Heart right ventricle (tissue), 16 donors: Measurements from ENCODE around the gene MAD1L1. TPM values are rescaled to one million over a fixed set of nuclear protein-coding genes. Genes with fewer than 3 reads are reported as not detected.
"Not testable (repeated sequence)": the region's sequence is repeated elsewhere in the genome, so short reads cannot be mapped to it uniquely, and the experiment has no call there.

Experiments
- ATAC-seq, 8 donors: fragments of 200-7000 bp; cut with Tn5 transposase; one replicate each; pipeline ENCODE4 v1.9.1; 2020; ENCODE audit warnings: mild to moderate bottlenecking in 8 of 8, moderate library complexity in 8 of 8, moderate number of reproducible peaks in 1 of 8
- DNase-seq, 2 donors: peaks; one replicate each; pipeline ENCODE4 v3.0.0-alpha.2; 2020
- H3K27ac ChIP-seq, 10 donors: fragments of 200-600 bp; sonication (generic) in 2 of 10; one replicate each; pipeline versions ENCODE4 v1.5.0 to v1.8.0; 2020 to 2022; ENCODE audit warnings: mild to moderate bottlenecking in 3 of 10
- H3K27me3 ChIP-seq, 7 donors: fragments of 200-600 bp; one replicate each; pipeline ENCODE4 v1.8.0; 2021 to 2022; ENCODE audit warnings: mild to moderate bottlenecking in 2 of 7
- H3K36me3 ChIP-seq, 9 donors: fragments of 200-600 bp; sonication (generic) in 1 of 9; one replicate each; pipeline versions ENCODE4 v1.5.0 to v1.8.0; 2020 to 2022; ENCODE audit warnings: mild to moderate bottlenecking in 2 of 9
- H3K4me1 ChIP-seq, 9 donors: fragments of 200-600 bp; sonication (generic) in 1 of 9; one replicate each; pipeline versions ENCODE4 v1.5.0 to v1.8.0; 2020 to 2022; ENCODE audit warnings: mild to moderate bottlenecking in 4 of 9
- H3K4me3 ChIP-seq, 10 donors: fragments of 200-600 bp; sonication (generic) in 2 of 10; one replicate each; pipeline versions ENCODE4 v1.5.0 to v1.8.0; 2020 to 2022; ENCODE audit warnings: mild to moderate bottlenecking in 7 of 10, moderate library complexity in 2 of 10
- H3K9me3 ChIP-seq, 11 donors: fragments of 200-600 bp in 10 of 11; sonication (generic) in 2 of 11; one replicate each; pipeline versions ENCODE4 v1.5.0 to v1.8.0; 2013 to 2022; ENCODE audit warnings: mild to moderate bottlenecking in 2 of 11, control low read depth in 1 of 11, moderate library complexity in 1 of 11
- WGBS, 2 donors: extraction: QIAGEN DNeasy Blood & Tissue Kit; methylation state at CpG; one replicate each; pipeline ENCODE4 v1.1.7; 2013; ENCODE audit warnings: inconsistent platforms in 1 of 2; 5-methylcytosine and 5-hydroxymethylcytosine counted together
- intact Hi-C, 10 donors: fragments of 100-400 bp; cut with DNase I; formaldehyde crosslinking; loops; one replicate each; pipeline versions ENCODE4 v1.11.1 to v1.14.2; 2022
- polyA plus RNA-seq, 2 donors: library from polyadenylated mRNA; stranded (reverse); fragments of 200-250 nt; gene quantifications; one replicate each; pipeline ENCODE4 v1.2.3, GENCODE V29; 2013
- total RNA-seq, 10 donors: library from RNA; stranded (reverse); fragmentation: NEBNext Ultra II Directional in 3 of 10; extraction: Animal tissue kit (Norgen Biotek cat#: 25700) in 3 of 10; gene quantifications; one replicate each; pipeline versions ENCODE4 v1.2.1 to v1.2.4, GENCODE V29; 2021 to 2023
- TF ChIP-seq, protein P1 (sequence below), 9 donors: fragments of 200-600 bp; sonication (generic) in 2 of 9; IDR thresholded peaks; one replicate each; pipeline versions ENCODE4 v1.5.0 to v1.8.0; 2021 to 2022; ENCODE audit warnings: antibody characterized with exemption in 9 of 9, mild to moderate bottlenecking in 5 of 9, moderate library complexity in 1 of 9
- donor health status: Arrhythmogenic right ventricular cardiomyopathy.
- donor health status: ischemic (EF 13 %, LVEDD 7.1; RV severe dilation, severe dysfunction).
- donor health status: healthy with polysubstance abuse.
- donor health status: DM: no; HTN: yes; CAD: no.
- donor health status: DM: no; HTN: no; CAD: no.
- donor health status: ischemic (EF 25% LVEDD 6.9; RV normal size, moderate dysfunction).
- donor health status: ischemic (EF 25% LVEDD 5.7; RV mildly dilated, moderate dysfunction).
- donor health status: healthy.
- donor health status: DM: yes; HTN: yes; CAD: no.
- donor health status: Ischemic cardiomyopathy.
- donor health status: ischemic (EF 35%, LVEDD 5.7; RV mildly dilated, moderate dysfunction).
- donor health status: nonischemic (EF 11% LVEDD 7.7; RV severe dilation, severe dysfunction).
- donor health status: DM: yes; HTN: yes; CAD: no.
- donor health status: PGD.
- donor health status: ischemic (EF 29% LVEDD 5.4; RV normal size, mild dysfunction).
- donor health status: nonischemic (EF 23%, LVEDD 6.1; RV moderate dilation, normal function).

MAD1L1 gene
- total and polyA plus RNA-seq, 12 donors: 13.8 to 46.8 (median 20.2) TPM

DNA sequence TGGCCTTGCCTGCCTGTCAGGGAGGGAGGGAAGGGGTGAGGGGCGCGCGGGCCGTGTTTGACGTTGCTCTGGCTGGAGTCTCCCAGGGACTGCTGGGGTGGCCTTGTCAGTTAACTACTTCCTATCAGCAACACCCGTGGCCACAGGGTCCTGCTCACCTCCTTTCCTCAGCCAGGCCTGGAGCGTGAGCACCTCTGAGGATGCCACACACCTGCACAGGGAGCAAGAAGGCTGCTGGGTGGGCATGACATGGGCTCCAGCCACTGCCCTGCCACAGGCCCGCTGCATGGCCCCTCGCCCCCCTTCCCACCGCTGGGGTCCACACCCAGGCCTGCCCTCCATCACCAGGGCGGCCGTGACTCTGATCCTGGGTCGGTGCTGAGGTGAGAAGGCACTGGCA, 350.3 kb downstream of the MAD1L1 start:
- WGBS, 2 donors: 81 to 83% methylated on average over 13 of the region's 13 CpGs
- intact Hi-C loops: loop anchor here in 1 of 10 donors (10.0 kb wide), 1 partner anchor 322 kb away; no protein-coding TSS in a partner anchor
- Histone ChIP-seq H3K4me3 (no peak overlapping the region), H3K36me3 (peaks cover 0 to 15% (median 0%) of the 10 kb centered on the region in 9 donors), H3K27ac (no peak overlapping the region), H3K4me1 (peaks cover 0 to 16% (median 13%) of the 10 kb centered on the region in 9 donors), H3K27me3 (no peaks in the 10 kb centered on the region), H3K9me3 (peaks cover 0 to 20% (median 7%) of the 10 kb centered on the region in 11 donors)
- TF ChIP-seq, protein P1, sequence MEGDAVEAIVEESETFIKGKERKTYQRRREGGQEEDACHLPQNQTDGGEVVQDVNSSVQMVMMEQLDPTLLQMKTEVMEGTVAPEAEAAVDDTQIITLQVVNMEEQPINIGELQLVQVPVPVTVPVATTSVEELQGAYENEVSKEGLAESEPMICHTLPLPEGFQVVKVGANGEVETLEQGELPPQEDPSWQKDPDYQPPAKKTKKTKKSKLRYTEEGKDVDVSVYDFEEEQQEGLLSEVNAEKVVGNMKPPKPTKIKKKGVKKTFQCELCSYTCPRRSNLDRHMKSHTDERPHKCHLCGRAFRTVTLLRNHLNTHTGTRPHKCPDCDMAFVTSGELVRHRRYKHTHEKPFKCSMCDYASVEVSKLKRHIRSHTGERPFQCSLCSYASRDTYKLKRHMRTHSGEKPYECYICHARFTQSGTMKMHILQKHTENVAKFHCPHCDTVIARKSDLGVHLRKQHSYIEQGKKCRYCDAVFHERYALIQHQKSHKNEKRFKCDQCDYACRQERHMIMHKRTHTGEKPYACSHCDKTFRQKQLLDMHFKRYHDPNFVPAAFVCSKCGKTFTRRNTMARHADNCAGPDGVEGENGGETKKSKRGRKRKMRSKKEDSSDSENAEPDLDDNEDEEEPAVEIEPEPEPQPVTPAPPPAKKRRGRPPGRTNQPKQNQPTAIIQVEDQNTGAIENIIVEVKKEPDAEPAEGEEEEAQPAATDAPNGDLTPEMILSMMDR (IDR thresholded peaks at IDR 0.05): no peak
- DNase-seq: no peak
- ATAC-seq: no peak

DNA sequence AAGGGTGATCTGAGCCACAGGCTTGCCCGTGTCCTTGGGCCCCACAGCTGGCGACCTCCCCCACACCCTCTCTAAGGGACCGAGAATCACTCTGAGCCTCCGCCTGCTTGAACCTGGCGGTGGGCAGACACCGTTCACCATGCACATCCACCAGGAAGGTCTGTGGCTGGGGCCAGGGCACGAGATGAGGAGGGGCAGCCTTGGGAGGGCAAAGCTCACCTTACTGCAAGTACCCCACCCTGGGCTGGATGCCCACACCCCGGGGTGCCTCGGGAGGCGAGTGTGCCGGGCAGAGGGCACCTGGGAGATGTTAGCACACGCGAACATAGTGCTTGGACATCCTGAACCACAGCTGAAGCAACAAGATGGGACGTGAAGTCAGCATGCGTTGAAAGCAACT, 350.8 kb downstream of the MAD1L1 start:
- Histone ChIP-seq H3K9me3 (peaks cover 0 to 23% (median 7%) of the 10 kb centered on the region in 11 donors), H3K36me3 (peaks cover 0 to 10% (median 0%) of the 10 kb centered on the region in 9 donors), H3K27ac (no peak overlapping the region), H3K4me3 (no peak overlapping the region), H3K27me3 (no peaks in the 10 kb centered on the region), H3K4me1 (peaks cover 0 to 14% (median 9%) of the 10 kb centered on the region in 9 donors)
- TF ChIP-seq, protein P1 (IDR thresholded peaks at IDR 0.05): no peak
- no peak for DNase-seq
- ATAC-seq: no peak
- WGBS, 2 donors: 94 to 99% methylated on average over 15 of the region's 15 CpGs
- intact Hi-C loops: loop anchor here in 1 of 10 donors (10.0 kb wide), 1 partner anchor 323 kb away; no protein-coding TSS in a partner anchor

DNA sequence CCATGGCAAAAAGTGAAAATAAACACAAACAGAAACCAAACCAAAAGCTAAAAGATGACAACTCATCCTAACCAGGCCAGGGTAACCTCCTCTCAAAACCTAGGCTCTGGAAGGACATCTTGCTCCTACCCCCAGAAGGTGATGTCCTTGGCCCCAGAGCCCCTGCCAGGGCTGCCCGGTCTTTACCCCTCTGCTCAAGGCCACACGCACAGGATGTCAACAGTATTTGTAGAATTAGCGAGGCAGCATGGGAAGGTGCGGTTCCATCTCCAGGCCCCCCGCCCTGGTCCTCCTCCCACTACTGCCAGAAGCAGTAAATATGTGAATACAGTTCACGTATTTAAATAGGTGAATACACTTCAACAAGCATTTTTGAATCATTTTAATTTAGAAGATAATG, 356.1 kb downstream of the MAD1L1 start:
- Histone ChIP-seq H3K9me3 (peaks cover 0 to 27% (median 7%) of the 10 kb centered on the region in 11 donors), H3K36me3 (peaks cover 0 to 11% (median 0%) of the 10 kb centered on the region in 9 donors)
- H3K4me3 ChIP-seq, H3K4me1 ChIP-seq, intact Hi-C loops, H3K27ac ChIP-seq, ATAC-seq, H3K27me3 ChIP-seq, DNase-seq: not testable (repeated sequence)
- 92 to 98% methylated on average over 4 to 6 of the region's 6 CpGs for whole genome bisulfite sequencing, 2 donors

DNA sequence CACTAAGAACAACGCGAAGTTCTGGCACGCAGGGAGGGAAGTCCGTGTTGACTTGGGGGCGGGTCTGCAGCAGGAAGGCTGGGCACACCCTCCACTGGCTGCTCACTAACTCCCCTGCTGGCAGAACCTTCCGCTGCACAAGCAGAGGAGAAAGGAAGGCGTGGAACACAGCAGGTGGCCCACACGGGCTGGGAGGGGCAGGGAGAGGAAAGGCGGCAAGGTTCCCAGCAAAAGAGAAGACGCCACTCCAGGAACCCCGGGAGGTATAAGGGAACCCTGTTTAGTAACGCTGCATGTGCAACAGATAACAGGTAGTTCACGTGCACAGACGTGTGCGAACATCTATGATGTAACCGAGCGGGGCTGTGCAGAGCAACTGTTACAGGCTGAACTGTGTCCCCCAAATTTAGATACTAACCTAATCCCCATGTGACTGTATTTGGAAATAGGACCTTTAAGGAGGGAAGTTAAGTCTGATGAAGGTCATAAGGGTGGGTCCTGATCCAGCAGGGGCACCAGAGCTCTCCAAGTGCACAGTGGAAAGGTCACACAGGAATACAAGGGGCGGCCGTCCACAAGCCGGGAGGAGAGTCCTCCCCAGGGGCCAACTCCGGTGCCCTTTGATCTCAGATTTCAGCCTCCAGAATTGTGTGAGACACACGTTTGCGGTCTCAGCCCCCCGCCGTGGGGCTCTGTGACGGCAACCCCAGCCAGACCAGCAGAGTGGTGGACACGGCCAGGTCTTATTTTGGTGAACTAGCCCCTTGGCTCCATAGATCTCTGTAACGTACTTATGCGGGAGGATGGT, 357.1 kb downstream of the MAD1L1 start:
- intact Hi-C loops, H3K4me1 ChIP-seq, H3K27me3 ChIP-seq, H3K27ac ChIP-seq, H3K4me3 ChIP-seq, DNase-seq: not testable (repeated sequence)
- peak; percentile 40 to 88 (median 74) for ATAC-seq
- 56 to 58% methylated on average over 27 to 29 of the region's 29 CpGs for WGBS, 2 donors
- Histone ChIP-seq H3K36me3 (peaks cover 0 to 11% (median 0%) of the 10 kb centered on the region in 9 donors), H3K9me3 (peaks cover 0 to 27% (median 7%) of the 10 kb centered on the region in 11 donors)
- TF ChIP-seq, protein P1 (IDR thresholded peaks at IDR 0.05): peak in 6 of 9 donors; percentile 16 to 45 (median 34)

DNA sequence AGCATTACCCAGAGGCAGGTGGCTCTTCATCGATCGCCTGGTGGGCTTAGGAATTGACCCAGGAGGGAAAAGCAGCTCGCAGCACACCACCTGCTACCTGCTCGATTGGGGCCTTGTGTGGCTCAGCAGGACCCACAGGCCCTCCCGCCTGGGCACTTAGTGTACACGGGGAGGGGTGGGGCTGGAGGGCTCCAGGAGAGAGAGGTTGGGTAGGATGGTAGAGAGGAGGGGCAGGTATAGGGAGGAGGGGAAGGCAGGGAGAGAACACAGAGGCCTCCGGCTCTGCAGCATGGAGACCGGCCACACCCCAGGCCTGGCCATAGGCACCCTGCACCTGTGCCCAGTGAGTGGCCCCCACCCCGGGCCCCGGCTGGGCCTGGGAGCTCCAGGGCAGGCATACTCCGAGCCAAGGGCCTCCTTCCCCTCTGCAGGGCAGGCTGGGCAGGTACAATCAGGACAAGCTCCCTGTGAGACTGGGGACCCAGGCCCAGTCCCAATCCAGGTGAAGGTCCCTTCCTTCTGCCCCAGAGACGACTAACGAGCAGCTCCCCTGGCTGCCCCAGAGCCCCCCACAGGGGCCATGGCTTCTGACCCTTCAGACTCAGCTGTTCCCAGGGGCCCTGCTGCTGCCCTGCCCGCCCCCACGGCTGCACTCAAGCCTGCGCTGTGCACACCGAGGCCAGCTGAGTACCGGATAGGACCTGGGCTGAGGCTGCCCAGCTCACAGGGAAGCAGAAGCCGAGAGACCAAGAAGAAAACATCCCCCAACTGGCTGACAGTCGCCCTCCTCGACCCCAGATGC, 358.0 kb downstream of the MAD1L1 start:
- DNase-seq, H3K4me3 ChIP-seq, H3K4me1 ChIP-seq, H3K27ac ChIP-seq, H3K27me3 ChIP-seq, H3K36me3 ChIP-seq: not testable (repeated sequence)
- peaks cover 0 to 27% (median 7%) of the 10 kb centered on the region in 11 donors for H3K9me3 ChIP-seq
- ATAC-seq: peak in 6 of 8 donors; percentile 11 to 68 (median 46)
- WGBS, 2 donors: 73 to 74% methylated on average over 20 of the region's 21 CpGs
- intact Hi-C loops: loop anchor here in 1 of 10 donors (1.0 kb wide), 1 partner anchor 156 kb away; no protein-coding TSS in a partner anchor
